Thyroid gland (tissue), 4 donors: ENCODE results near the gene TATDN2. TPM values are rescaled to one million over a fixed set of nuclear protein-coding genes. Genes with fewer than 3 reads are reported as not detected.

Experiments
- DNase-seq, 2 donors: peaks; one replicate each; pipeline ENCODE4 v3.0.0-alpha.2; 2019
- H3K27ac ChIP-seq, 3 donors: fragments of 200-600 bp; sonication (generic); 1 replicate in 2 of 3; 2 replicates in 1 of 3; pipeline ENCODE4 v1.5.1; 2016 to 2019; ENCODE audit warnings: mild to moderate bottlenecking in 1 of 3, moderate library complexity in 1 of 3
- H3K27me3 ChIP-seq: fragments of 200-600 bp; sonication (generic); one replicate; pipeline ENCODE4 v1.5.1; 2019
- H3K36me3 ChIP-seq, 2 donors: fragments of 200-600 bp; sonication (generic); one replicate each; pipeline ENCODE4 v1.5.1; 2016 to 2019
- H3K4me1 ChIP-seq, 2 donors: fragments of 200-600 bp; sonication (generic); one replicate each; pipeline ENCODE4 v1.5.1; 2017 to 2019
- H3K4me3 ChIP-seq, 3 donors: fragments of 200-600 bp; sonication (generic); replicated peaks in 1 of 3; 1 replicate in 2 of 3; 2 replicates in 1 of 3; pipeline ENCODE4 v1.5.1; 2016; ENCODE audit warnings: mild to moderate bottlenecking in 1 of 3
- H3K9me3 ChIP-seq: fragments of 200-600 bp; sonication (generic); one replicate; pipeline ENCODE4 v1.5.1; 2017
- CTCF ChIP-seq, 6 experiments: fragments of 200-600 bp in 3 of 6; fragments of 450-650 bp in 3 of 6; sonication (generic) in 3 of 6; IDR thresholded peaks; one replicate each; pipeline ENCODE4 v1.5.1; 2016 to 2019; ENCODE audit warnings: antibody characterized with exemption in 6 of 6, mild to moderate bottlenecking in 2 of 6, inconsistent platforms in 1 of 6, moderate library complexity in 1 of 6
- POLR2A ChIP-seq, 2 donors: fragments of 450-650 bp; IDR thresholded peaks; one replicate each; pipeline ENCODE4 v1.6.1; 2017; ENCODE audit warnings: antibody characterized with exemption in 2 of 2, mild to moderate bottlenecking in 2 of 2, moderate library complexity in 1 of 2
- WGBS, 2 donors: methylation state at CpG; one replicate each; pipeline ENCODE4 v1.1.5; 2017; 5-methylcytosine and 5-hydroxymethylcytosine counted together
- intact Hi-C: fragments of 100-400 bp; cut with DNase I; formaldehyde crosslinking; loops from one replicate; pipeline ENCODE4 v1.15.1; 2023
- total RNA-seq, 4 donors: library from RNA; depleted of rRNA; stranded (reverse); fragments of >200 nt; gene quantifications; one replicate each; pipeline ENCODE4 v1.2.3, GENCODE V29; 2016

The TATDN2 gene
- total RNA-seq, 4 donors from 2014 or later, result 21.4 to 37.1 (median 30.1) TPM

- H3K27ac ChIP-seq, result no peak overlapping the region
- intact Hi-C loops, result no loop called here
- peaks cover 47 to 60% of the 10 kb centered on the region in 2 donors for H3K36me3 ChIP-seq
- no peaks in the 10 kb centered on the region for H3K27me3 ChIP-seq
- TF ChIP-seq POLR2A (IDR thresholded peaks at IDR 0.05) (no peak), CTCF (IDR thresholded peaks at IDR 0.05) (no peak)
- H3K9me3 ChIP-seq, result no peaks in the 10 kb centered on the region
- H3K4me1 ChIP-seq, result peaks cover 0 to 6% of the 10 kb centered on the region in 2 donors
- WGBS, 2 donors, result 91 to 93% methylated on average over 9 of the region's 9 CpGs
- H3K4me3 ChIP-seq, result no peak overlapping the region
- no peak for DNase-seq
These were observed 51.8 kb downstream of the TATDN2 start for GRCh38 chr3:10300087-10300486.

GRCh38 chr3:10303105-10303504 lies 54.8 kb downstream of the TATDN2 start:
- WGBS, 2 donors, result 90% methylated on average over 9 of the region's 9 CpGs
- no peak overlapping the region for H3K27ac ChIP-seq
- no peaks in the 10 kb centered on the region for H3K27me3 ChIP-seq
- DNase-seq, result no peak
- peaks cover 0 to 6% of the 10 kb centered on the region in 2 donors for H3K4me1 ChIP-seq
- H3K4me3 ChIP-seq, result no peak overlapping the region
- peaks cover 53 to 81% of the 10 kb centered on the region in 2 donors for H3K36me3 ChIP-seq
- intact Hi-C loops, result no loop called here
- no peaks in the 10 kb centered on the region for H3K9me3 ChIP-seq
- TF ChIP-seq POLR2A (IDR thresholded peaks at IDR 0.05) (no peak), CTCF (IDR thresholded peaks at IDR 0.05) (no peak)

- H3K4me1 ChIP-seq, result peaks cover 0 to 6% of the 10 kb centered on the region in 2 donors
- WGBS, 2 donors, result 74 to 88% methylated on average over 5 to 8 of the region's 8 CpGs
- no peaks in the 10 kb centered on the region for H3K9me3 ChIP-seq
- no peak overlapping the region for H3K4me3 ChIP-seq
- H3K27me3 ChIP-seq, result no peaks in the 10 kb centered on the region
- intact Hi-C loops, result no loop called here
- H3K36me3 ChIP-seq, result peaks cover 53 to 81% of the 10 kb centered on the region in 2 donors
- DNase-seq, result peak; percentile 59 to 70
- H3K27ac ChIP-seq, result no peak overlapping the region
- peak in 1 of 6 experiments; percentile 7 for TF ChIP-seq CTCF (IDR thresholded peaks at IDR 0.05)
- no peak for TF ChIP-seq POLR2A (IDR thresholded peaks at IDR 0.05)
These were observed 55.5 kb downstream of the TATDN2 start for GRCh38 chr3:10303785-10304184.

- WGBS, 2 donors, result 94 to 96% methylated on average over 8 of the region's 8 CpGs
- intact Hi-C loops, result no loop called here
- H3K36me3 ChIP-seq, result peaks cover 53 to 82% of the 10 kb centered on the region in 2 donors
- no peaks in the 10 kb centered on the region for H3K9me3 ChIP-seq
- no peak overlapping the region for H3K4me3 ChIP-seq
- no peak overlapping the region for H3K27ac ChIP-seq
- no peak for TF ChIP-seq POLR2A (IDR thresholded peaks at IDR 0.05)
- TF ChIP-seq CTCF (IDR thresholded peaks at IDR 0.05), result no peak
- peaks cover 0 to under 1% of the 10 kb centered on the region in 2 donors for H3K4me1 ChIP-seq
- no peak for DNase-seq
- no peaks in the 10 kb centered on the region for H3K27me3 ChIP-seq
These were observed 56.6 kb downstream of the TATDN2 start for GRCh38 chr3:10304905-10305304.

GRCh38 chr3:10305331-10305902 lies 57.2 kb downstream of the TATDN2 start:
- no peak overlapping the region for H3K27ac ChIP-seq
- intact Hi-C loops, result no loop called here
- WGBS, 2 donors, result 96 to 100% methylated on average over 3 to 4 of the region's 4 CpGs
- H3K27me3 ChIP-seq, result no peaks in the 10 kb centered on the region
- peaks cover 51 to 82% of the 10 kb centered on the region in 2 donors for H3K36me3 ChIP-seq
- no peaks in the 10 kb centered on the region for H3K4me1 ChIP-seq
- DNase-seq, result no peak
- TF ChIP-seq CTCF (IDR thresholded peaks at IDR 0.05) (no peak), POLR2A (IDR thresholded peaks at IDR 0.05) (no peak)
- H3K9me3 ChIP-seq, result no peaks in the 10 kb centered on the region
- H3K4me3 ChIP-seq, result no peak overlapping the region
